GM18907 (cell line): Measurements from ENCODE around the gene FAM174C.
"Not testable (repeated sequence)": the region's sequence is repeated elsewhere in the genome, so short reads cannot be mapped to it uniquely, and the experiment has no call there.

Source experiments
- ATAC-seq: cut with Tn5 transposase; IDR thresholded peaks from one replicate; pipeline ENCODE4 v1.9.1; 2021; ENCODE audit warnings: mild to moderate bottlenecking, moderate library complexity; ENCODE audit not compliant: unreplicated experiment

FAM174C gene

DNA sequence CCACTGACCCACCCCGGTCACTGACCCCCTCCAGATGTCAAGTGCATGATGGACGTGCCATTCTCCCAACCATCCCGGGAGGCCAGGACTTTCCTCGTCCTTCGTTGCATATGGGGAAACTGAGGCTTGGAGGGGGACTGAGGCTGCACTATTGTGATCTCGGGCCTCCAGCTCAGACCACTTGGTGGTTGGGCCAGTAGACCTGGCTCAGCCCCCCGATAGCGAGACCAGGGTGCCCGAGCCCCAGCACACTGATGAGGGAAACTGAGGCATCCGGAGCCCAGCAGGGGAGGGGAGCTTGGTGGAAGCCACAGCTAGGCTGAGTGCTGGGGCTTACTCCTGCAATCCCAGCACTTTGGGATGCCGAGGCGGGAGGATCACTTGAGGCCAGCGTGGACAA is 20.7 kb downstream of the FAM174C start:
- no peak for ATAC-seq

DNA sequence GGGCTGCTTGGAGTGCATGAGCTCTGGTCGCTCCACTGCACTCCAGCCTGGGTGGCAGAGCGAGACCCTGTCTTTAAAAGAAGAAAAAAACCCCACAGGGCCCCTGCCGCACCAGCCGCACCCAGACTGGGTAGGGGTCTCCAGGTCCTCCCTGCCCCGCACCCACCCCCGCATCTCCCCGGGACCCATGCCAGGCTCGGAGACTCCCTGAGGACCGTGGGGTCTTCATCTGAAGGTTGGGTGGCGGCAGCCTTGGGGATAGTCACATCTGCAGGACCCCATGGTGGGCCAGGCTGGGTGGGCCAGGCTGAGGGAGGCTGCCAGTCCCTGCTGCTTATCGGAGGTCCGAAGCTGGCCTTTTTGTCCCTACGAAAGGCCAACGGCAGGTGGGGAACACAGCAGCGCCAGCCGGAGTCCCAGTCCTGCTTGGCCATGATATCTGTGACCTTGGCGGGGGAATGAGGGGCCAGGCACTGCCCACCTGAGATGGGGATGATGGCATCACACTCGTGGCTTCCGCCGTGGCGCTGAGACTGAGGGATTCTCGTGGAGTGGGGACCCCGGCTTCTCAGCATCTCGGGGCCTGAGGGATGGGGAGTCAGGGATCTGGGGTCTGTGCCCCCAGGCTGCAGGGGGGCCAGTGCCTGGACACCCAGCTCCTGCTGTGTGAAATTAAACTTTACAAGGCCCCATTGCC is 21.4 kb downstream of the FAM174C start:
- ATAC-seq: no peak

DNA sequence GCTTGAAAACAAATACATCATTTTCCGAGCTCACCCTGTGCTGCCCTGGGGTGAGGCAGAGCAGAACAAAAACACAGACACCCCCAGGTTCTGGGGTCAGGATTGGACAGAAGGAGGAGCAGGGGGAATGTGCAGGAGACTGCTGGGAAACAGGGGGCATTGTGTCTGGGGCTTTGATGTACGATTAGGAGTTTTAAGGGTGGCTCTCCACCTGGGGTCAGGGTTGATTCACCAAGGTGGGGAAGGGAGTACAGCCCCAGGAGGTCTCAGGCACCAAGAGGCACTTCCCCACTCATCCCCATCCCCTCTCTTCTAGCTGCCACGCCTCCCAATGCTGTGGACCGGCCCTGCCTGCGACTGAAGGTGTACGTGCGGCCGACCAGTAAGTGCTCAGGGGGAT is 22.9 kb downstream of the FAM174C start:
- ATAC-seq: no peak

DNA sequence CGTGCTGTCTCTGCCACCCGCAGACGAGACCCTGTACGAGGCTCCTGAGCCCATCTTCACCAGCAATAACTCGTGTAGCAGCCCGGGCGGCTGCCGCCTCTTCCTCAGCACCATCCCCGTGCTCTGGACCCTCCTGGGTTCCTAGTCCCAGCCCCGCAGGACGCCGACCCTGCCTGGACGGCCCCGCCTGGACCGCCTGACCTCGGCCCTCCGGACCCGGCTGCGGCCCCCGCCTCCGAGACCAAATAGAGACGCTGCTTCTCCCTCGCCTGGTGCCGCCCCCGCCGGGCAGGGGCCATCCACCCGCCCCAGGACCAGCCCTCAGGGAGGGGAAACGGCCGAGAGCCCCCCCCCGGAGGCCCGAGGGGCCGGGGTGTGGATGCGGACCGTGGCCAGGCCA is 24.5 kb downstream of the FAM174C start:
- no peak for ATAC-seq

DNA sequence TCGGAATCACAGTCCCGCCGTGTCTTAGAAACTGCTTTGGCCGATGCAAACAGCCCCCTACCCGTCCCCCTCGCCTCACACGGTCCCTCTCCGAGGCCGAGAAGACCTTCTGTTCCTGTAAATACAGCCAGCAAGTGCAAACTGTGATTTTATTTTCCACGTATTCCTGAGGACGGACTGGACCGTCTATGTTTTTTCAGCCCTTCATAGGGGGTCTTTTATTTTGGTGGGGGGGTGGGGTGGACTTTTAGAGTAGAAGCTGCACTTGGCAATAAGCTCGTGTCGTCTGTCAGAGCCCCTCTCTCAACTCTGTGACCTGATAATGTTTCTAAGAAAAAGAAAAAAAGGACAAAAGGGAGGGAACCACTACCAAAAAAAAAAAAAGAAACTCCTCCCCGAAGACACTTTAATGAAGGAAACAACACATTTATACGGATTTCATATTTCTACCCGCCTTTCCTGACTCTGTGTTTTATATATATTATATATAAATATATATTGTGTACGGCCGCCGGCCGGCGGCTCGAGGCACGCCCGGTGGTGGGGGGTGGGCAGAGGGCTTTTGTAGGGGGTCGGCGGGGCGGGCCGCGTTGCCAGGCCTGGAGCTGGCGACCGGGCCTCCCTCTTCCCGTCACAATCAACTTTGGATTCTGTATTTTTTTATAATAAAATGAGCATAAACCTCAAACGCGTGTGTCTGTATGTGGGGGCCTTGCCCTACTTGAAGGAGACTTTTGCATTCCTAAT is 25.6 kb downstream of the FAM174C start:
- ATAC-seq: no peak

DNA sequence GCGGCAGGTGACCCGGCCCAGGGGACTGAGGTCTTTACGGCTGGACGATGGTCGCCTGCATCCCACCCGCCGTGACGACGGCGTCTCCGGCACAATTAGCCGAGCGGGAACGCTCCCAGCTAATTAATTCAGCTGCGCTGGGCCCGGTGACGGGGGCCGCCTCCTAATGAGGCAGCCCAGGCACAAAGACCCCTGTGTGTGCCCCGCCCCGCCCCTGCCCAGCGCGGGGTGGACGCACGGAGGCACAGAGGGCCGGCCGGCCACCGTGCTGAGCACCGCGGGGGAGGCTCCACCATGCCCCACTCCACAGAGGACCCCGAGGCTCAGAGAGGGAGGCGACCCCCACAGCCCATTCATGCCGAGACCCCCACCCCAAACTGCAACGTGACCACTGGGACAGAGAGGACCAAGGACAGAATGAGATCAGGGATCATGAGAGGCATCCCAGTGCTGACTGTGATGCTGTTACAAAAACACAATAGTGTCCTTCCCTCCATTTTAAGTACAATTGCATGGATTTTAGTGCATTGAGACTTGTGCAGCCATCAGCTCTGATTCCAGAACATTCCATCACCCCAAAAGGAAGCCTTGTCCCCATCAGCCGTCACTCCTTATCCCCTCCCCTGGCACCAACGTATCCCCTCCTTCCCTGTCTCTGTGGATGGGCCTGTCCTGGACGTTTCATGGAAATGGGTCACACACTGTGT is 27.4 kb downstream of the FAM174C start:
- ATAC-seq: no peak

DNA sequence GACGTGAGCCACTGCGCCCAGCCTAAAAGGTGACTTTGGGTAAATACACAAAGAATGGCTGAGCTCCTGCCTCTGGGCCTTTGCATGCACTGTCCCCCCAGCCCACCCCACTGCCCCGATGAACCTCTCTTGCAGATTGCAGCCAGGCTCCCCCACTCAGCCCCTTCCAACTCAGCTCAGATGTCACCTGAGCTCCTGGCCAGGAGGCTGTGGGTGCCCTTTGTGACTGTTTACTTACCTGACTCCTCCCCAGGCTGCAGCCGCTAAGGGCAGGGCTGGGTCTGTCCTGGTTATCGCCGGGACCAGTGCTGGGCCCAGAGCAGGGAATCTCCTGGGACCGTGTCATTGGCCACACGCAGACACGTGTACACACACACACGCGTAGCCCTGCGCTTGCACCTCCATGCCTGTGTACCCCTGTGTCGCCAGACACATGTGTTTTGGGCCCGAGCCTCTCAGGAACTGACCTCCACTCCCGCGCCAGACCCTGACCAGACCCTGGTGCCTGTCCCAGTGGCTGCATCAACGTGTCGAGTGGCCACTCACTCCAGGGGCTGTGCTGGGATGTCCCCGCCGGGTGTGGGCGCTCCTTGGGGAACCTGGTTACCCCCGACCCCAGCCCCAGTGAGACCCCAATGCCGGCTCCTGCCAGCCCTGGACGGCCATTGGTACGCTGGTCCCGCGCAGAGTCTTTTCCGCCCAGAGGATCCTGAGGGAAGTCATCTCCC is 29.0 kb downstream of the FAM174C start:
- ATAC-seq: no peak

DNA sequence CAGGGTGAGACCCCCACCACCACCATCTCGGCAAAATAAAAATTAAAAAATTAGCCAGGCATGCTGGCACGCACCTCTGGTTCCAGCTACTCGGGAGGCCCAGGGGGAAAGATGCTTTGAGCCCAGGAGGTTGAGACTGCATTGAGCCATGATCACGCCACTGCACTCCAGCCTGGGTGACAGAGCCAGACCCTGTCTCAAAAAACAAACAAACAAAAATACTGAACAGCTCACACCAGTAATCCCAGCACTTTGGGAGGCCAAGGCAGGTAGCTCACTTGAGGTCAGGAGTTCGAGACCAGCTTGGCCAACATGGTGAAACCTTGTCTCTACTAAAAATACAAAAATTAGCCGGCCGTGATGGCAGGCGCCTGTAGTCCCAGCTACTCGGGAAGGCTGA is 30.0 kb downstream of the FAM174C start:
- ATAC-seq: not testable (repeated sequence)

DNA sequence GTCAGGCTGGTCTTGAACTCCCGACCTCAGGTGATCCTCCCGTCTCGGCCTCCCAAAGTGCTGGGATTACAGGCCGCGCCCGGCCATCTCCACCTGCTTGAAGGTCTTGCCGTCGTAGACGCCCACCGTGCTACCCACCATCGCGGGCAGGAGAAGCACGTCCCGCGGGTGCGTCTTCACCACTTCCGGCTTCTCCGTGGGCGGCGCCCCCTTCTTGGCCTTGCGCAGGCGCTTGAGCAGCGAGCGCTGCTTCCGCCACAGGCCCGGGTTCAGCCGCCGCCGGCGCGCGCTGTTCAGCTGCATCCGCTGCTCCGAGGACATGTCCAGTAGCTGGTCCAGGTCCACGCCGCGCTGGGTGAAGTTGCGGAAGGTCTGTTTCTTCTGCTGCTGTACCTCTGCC is 32.0 kb downstream of the FAM174C start:
- no peak for ATAC-seq

DNA sequence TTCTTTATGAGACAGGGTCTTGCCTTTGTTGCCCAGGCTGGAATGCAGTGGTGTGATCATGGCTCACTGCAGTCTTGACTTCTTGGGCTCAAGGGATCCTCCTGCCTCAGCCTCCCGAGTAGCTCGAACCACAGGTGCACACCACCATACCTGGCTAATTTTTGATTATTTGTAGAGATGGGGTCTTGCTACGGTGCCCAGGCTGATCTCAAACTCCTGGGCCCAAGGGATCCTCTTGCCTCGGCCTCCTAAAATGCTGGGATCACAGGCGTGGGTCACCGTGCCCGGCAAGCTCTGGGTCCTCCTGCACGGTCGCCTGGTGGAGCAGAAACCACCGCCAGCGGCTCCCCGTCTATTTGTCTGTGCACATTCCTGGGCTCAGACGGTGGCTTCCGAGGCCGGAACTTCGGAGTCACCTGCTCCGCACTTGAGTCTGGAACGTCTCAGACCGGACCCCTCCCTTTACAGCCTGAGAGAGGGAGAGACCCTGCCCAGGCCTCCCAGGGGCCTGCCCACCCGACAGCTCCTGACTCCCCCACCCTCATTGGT is 32.5 kb downstream of the FAM174C start:
- ATAC-seq: no peak

DNA sequence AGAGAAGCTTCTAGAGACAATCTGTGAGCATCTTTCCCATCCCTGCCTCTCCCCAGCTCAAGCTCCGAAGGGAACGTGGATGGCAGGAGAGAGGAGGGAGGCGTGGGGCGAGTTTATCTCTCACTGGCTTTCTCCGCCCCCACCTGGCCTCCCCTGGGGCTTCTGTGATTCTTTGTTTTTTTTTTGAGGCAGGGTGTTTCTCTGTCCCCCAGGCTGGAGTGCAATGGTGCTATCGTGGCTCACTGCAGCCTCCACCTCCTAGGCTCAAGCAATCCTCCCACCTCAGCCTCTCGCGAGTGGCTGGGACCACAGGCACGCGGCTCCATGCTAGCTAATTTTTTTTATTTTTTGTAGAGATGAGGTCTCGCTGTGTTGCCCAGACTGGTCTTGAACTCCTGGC is 33.4 kb downstream of the FAM174C start:
- ATAC-seq: no peak

DNA sequence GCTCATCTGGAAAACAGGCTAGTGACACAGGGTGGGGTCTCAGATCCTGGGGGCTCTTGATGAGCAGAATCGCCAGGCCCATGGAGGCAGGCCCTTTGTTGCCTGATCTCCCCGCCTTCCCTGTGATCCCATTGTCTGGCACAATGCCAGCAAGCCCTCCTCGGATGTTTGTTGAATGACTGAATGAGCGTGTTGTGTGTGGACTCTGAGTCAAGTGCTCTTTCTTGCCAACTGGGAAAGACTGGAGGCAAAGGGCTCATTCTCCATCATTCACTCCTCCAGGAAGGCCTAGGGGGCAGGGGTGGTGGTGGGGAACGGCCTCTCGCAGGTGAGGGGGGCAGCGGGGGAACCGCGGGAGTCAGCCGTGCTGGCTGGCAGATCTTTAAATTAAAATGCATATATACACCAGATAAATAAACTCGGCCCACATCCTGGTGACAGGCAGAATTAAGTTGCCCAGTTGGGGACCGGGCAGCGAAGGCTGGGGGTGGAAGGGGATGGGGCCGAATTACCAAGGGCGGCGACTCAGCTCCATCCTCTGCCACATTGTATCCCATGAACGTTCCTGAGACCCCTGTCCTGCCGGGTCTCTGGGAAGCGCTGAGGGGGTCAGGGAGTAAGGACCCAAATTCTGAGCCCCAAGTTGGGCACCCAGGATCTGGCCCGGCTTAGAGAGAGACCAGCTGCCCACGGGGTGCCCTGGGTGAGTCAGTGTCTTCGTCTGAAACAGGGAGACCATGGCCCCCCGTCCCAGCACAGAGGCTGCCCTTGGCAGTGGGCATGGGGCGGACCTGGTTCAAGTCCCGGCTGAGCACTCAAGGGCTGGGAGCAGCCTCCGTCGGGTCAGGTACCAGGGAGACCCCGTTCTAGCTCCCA is 34.9 kb downstream of the FAM174C start:
- no peak for ATAC-seq

DNA sequence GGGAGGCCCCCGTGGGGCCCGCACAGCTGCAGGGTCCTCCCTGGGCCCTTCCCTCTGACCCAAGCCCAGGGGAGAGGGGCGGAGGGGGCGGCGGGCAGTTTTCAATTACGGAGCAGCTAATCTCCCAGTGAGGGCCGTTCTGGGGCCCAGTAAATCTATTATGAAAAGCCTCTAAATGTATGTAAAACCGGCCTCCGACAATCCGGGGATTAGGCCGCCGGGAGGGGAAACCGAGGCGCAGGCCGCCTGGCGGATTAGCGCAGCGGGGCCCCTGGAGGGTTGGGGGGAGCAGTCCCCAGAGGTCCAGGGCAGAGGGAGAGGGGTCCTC is 35.5 kb downstream of the FAM174C start:
- no peak for ATAC-seq

DNA sequence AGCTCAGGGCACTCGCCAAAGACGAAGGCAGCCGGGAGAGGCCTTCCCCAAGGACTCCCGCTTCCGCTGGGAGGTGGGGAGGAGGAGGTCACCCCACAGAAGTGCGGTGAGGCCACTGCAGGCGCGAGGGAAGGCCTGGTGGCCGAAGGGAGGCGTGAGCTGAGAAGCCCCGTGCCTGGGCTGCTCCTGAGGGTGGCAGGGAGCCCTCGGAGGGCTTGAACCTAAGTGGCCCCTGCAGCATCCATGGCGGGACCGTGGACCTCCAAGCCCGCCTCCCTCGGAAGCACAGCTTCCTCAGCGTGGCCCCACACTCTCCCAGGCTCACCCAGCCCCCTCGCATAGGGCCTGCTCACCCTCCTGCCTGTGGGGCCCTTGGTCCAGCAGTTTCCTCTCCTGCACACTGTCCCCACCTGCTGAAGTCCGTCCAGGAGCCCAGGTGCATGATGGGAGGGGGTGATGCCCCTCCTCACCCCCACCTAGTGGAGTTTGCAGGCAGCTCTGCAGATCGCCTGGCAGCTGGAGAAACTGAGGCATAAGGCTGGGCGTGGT is 36.3 kb downstream of the FAM174C start:
- ATAC-seq: no peak

DNA sequence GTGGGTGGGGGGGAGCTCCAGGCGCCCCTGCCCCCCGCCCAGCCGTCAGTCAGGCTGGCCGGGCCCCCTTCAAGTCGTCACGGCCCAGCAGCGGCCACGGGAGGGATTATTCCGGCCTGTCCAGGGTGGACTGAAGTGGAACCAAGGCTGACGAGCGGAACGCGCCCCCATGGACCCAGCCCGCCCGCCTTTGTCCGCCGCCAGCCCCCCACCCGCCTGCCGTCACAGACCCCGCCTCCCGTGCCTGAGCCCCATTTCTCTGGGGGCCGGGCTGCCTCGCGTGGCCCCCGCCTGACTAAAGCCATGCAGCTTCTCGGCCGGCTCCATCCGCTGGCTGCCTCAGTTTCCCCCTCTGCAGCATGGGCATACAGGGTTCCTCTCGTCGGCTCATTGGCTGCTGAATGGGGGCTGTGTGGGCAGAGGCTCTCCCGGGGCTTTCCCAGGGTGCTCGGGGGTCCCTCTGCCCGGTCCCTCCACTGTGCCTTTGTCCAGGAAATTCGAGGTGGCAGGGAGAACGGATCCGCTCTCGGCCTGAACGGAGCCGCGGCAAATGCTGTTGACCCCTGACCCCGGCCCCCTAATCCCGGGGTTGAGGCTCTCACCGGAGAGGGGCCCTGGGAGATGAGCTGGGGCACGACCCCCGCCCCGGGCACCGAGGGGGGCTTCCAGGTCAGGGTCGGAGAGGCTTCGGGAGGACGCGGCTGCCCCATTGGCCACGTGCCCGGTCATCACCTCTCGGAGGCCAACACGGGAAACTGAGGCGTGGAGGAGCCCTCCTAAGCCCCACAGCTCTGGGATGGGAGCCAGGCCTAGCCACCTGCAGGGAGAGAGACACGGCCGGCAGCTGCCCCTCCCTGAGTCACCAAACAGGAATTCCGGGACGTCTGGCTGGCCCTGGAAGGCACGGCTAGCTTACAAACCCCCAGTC is 37.7 kb downstream of the FAM174C start:
- ATAC-seq: no peak

DNA sequence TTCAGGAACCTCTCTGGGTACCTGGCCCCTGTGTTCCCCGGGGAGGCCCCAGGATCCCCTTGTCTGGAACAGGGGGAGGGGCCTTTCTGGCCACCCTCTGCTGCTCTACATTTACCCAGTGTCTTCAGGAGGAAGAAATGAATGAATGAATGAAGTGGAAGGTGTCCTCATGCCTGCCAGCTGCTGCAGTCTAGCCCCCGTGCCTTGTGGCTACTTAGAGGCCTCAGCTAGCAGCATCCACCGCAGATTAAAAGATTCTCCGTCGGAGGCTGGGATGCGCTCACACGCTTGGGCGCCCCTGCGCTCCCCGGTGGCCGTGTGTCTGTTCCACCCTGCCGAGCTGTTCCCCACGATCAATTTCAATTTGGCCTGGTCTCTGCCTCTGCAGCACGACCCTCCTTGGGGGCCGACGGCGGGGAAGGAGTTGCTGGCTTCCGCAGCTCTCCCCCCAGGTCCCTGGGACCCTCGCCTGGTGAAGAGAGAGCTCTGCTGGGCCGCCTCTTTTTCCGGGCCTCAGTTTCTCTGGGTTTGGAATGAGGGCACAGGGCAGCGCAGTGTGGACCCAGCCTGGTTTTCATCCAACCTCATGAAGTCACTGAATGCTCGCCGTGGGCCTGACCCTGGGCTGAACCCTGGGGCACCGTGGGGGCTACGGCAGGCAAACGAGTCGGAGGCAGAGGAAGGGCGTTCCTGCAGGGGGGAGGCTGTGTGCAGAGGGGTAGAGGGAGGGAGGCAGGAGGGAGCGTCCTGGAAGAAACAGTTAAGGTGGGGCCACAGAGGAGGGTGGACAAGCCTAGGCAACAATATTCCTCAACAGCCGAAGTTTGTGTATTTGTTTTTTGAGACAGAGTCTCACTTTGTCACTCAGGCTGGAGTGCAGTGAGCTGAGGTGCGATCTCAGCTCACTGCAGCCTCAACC is 38.6 kb downstream of the FAM174C start:
- ATAC-seq: no peak

DNA sequence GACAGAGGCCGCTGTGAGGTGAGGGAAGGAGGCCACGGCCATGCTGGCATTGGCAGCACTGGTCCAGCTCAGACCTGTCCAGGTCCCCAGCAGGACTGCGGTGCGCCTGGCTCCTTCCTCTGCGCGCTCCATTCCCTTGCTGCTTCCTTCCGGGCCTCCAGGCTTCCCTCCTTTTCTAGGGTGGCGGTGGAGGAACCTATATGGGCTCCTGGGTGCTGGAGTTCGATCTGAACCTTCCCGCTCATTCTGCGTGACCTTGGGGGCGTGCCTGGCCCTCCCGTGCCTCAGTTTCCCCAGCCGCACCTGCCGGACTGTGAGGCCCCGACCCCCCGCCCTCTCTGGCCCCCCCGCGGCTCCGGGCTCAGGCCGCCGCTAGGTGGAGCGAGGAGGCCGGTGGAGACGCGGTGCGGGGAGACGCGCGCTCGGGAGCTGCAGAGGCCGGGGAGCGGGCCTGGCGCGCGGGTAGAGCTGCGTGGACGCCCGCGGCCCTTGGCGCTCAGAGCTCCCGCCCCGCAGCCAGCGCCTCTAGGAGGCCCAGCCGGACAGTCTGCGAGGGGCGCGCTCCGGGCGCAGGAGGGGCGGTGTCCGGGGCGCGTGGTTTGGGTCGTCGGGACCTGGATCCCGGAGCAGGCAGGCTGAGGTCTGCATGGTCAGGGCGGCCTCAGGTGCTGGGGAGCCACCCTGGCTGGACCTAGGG is 40.3 kb downstream of the FAM174C start:
- no peak for ATAC-seq
